ENCODE data around the gene ZNF774. TPM values are rescaled to one million over a fixed set of nuclear protein-coding genes. Genes with fewer than 3 reads are reported as not detected.

The ZNF774 gene
- total RNA-seq, 4 donors from 2014 or later: 0.51 to 5.5 (median 3.8) TPM

DNA sequence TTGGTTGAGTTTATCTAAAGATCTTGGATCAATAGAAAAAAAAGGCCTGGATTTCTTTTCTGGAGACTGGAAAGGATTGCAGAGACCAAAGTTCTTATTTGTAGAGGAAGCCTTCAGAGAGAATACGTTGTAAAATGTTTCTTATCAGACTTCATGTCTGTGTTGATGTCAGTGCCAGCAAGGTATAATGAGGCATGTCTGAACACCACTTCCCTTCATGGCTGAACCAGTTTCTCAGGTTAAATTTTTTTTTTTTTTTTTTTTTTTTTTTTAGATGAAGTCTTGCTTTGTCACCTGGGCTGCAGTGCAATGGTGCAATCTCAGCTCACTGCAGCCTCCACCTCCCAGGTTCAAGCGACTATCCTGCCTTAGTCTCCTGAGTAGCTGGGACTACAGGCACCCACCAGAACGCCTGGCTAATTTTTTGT is 17.8 kb upstream of the ZNF774 start:
- intact Hi-C loops (cut with DNase I; ENCODE audit: low total_unique reads): no loop called here
- H3K27ac ChIP-seq: no peak overlapping the region
- H3K4me1 ChIP-seq: no peaks in the 10 kb centered on the region

DNA sequence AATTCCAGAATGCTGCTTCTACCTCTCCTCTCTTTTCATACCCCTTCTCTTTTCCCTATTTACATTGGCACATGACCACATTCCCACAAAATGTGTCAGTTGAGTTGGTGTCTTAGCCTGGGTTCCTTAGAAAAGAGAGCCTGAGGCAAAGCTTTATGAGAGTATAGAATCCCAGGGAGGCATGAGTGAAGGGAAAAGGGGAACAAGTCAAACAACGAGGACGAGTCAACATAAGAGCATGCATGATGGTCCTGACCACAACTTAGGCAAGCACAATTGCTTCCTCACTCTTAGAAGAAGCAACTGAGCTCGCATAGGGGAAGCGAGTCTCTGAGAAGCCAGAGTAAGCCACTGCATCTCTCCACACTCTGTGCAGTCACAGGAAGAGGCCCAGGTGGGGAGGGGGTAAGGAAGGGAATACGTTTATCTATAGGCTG is 15.4 kb upstream of the ZNF774 start:
- H3K4me1 ChIP-seq: no peaks in the 10 kb centered on the region
- no peaks in the 10 kb centered on the region for H3K9me3 ChIP-seq
- H3K4me3 ChIP-seq: no peak overlapping the region
- H3K36me3 ChIP-seq: no peaks in the 10 kb centered on the region
- TF ChIP-seq POLR2A (IDR thresholded peaks at IDR 0.05): no peak
- TF ChIP-seq, protein P1, sequence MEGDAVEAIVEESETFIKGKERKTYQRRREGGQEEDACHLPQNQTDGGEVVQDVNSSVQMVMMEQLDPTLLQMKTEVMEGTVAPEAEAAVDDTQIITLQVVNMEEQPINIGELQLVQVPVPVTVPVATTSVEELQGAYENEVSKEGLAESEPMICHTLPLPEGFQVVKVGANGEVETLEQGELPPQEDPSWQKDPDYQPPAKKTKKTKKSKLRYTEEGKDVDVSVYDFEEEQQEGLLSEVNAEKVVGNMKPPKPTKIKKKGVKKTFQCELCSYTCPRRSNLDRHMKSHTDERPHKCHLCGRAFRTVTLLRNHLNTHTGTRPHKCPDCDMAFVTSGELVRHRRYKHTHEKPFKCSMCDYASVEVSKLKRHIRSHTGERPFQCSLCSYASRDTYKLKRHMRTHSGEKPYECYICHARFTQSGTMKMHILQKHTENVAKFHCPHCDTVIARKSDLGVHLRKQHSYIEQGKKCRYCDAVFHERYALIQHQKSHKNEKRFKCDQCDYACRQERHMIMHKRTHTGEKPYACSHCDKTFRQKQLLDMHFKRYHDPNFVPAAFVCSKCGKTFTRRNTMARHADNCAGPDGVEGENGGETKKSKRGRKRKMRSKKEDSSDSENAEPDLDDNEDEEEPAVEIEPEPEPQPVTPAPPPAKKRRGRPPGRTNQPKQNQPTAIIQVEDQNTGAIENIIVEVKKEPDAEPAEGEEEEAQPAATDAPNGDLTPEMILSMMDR (IDR thresholded peaks at IDR 0.05): no peak
- DNase-seq: no peak
- no peaks in the 10 kb centered on the region for H3K27me3 ChIP-seq
- no peak overlapping the region for H3K27ac ChIP-seq
- intact Hi-C loops (cut with DNase I; ENCODE audit: low total_unique reads): no loop called here

More for the DNA sequence above, 17.8 kb upstream of the ZNF774 start:
- H3K4me3 ChIP-seq: no peak overlapping the region
- H3K9me3 ChIP-seq: no peaks in the 10 kb centered on the region
- H3K27me3 ChIP-seq: no peaks in the 10 kb centered on the region
- TF ChIP-seq, protein P1 (IDR thresholded peaks at IDR 0.05): no peak
- TF ChIP-seq POLR2A (IDR thresholded peaks at IDR 0.05): no peak
- no peaks in the 10 kb centered on the region for H3K36me3 ChIP-seq
- no peak for DNase-seq

DNA sequence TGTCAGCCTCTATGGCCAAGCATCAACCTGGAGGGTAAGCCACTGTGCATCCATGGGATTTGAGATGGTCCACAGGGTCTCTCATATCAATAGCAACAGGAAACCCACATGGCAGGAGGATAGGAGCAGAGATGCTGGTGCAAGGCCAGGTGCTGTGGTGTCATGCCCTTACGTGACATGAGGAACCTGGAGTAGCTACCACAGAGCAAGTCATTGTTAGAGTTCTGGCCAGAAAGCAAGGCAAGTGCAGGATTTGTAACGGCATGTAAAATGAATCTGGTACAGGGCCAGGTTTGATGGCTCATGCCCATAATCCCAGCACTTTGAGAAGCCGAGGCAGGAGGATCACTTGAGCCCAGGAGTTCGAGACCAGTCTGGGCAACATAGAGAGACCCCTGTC is 14.8 kb upstream of the ZNF774 start:
- intact Hi-C loops (cut with DNase I; ENCODE audit: low total_unique reads): no loop called here
- no peaks in the 10 kb centered on the region for H3K36me3 ChIP-seq
- no peak overlapping the region for H3K4me3 ChIP-seq
- no peak for DNase-seq
- H3K4me1 ChIP-seq: no peaks in the 10 kb centered on the region
- H3K27me3 ChIP-seq: no peaks in the 10 kb centered on the region
- no peak overlapping the region for H3K27ac ChIP-seq
- no peaks in the 10 kb centered on the region for H3K9me3 ChIP-seq
- TF ChIP-seq POLR2A (IDR thresholded peaks at IDR 0.05): no peak
- TF ChIP-seq, protein P1 (IDR thresholded peaks at IDR 0.05): no peak

DNA sequence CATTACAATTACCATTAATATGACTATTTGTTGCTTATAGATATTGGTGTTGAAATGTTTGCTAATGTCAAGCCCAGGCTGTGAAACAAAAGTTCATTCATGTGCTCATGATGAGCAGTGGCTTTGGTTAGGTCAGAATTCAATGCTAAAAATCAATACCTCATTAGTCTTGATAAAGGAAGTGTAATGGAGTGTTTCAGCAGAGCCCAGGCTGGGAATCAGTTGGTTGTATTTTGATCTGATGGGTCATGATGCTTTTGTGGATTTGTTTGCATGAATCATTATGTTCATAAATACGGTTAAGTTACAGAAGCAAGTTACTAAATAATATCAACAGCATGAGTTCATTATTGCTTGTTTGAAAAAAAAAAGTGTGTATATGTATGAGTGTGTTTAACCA is 13.6 kb upstream of the ZNF774 start:
- H3K4me3 ChIP-seq: no peak overlapping the region
- no peak for TF ChIP-seq POLR2A (IDR thresholded peaks at IDR 0.05)
- TF ChIP-seq, protein P1 (IDR thresholded peaks at IDR 0.05): no peak
- intact Hi-C loops (cut with DNase I; ENCODE audit: low total_unique reads): no loop called here
- no peaks in the 10 kb centered on the region for H3K27me3 ChIP-seq
- no peak overlapping the region for H3K27ac ChIP-seq
- no peaks in the 10 kb centered on the region for H3K36me3 ChIP-seq
- no peaks in the 10 kb centered on the region for H3K4me1 ChIP-seq
- no peak for DNase-seq
- no peaks in the 10 kb centered on the region for H3K9me3 ChIP-seq

DNA sequence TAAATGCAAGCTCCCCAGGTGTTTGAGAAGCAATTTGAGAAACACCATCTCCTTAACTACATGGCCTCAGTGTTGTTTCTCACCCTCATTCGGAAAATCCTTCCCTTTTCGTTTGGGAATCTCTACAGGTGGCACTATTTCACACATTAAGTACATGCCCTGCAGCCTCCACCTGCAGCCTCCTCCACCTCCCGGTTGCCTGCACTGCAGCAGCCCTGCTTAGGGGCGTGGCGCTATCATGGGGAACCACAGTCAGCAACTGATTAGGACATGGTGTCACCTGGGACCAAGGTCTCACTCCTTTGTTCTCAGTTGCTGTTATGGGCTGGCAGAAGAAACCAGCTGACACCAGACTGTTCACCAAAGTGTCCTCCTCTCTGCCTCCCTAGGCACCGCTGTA is 11.7 kb upstream of the ZNF774 start:
- H3K36me3 ChIP-seq: no peaks in the 10 kb centered on the region
- no peaks in the 10 kb centered on the region for H3K4me1 ChIP-seq
- H3K4me3 ChIP-seq: no peak overlapping the region
- DNase-seq: no peak
- no peaks in the 10 kb centered on the region for H3K9me3 ChIP-seq
- H3K27ac ChIP-seq: no peak overlapping the region
- no peaks in the 10 kb centered on the region for H3K27me3 ChIP-seq
- intact Hi-C loops (cut with DNase I; ENCODE audit: low total_unique reads): no loop called here
- TF ChIP-seq POLR2A (IDR thresholded peaks at IDR 0.05): no peak
- TF ChIP-seq, protein P1 (IDR thresholded peaks at IDR 0.05): no peak

All from uterus (tissue), 4 donors.